Measurements from ENCODE around the gene ACO2. TPM values are rescaled to one million over a fixed set of nuclear protein-coding genes. Genes with fewer than 3 reads are reported as not detected.

ACO2 gene
- total RNA-seq, 1 experiment from 2014 or later, result 90.5 TPM

GRCh38 chr22:41526226-41526829 lies 57.4 kb downstream of the ACO2 start:
- BruUV-seq (replicated peaks), result no TSS peak
- intact Hi-C loops (cut with micrococcal nuclease; ENCODE audit: unreplicated experiment), result no loop called here
- H3K4me1 ChIP-seq, result no peaks in the 10 kb centered on the region
- Mint-ChIP-seq H3K27ac (ENCODE audit: unreplicated experiment) (peak overlapping the region; percentile 10), H3K4me1 (ENCODE audit: low read depth, unreplicated experiment) (peaks cover 7% of the 10 kb centered on the region), H3K36me3 (ENCODE audit: insufficient read depth, unreplicated experiment) (peaks cover 99% of the 10 kb centered on the region), H3K9me3 (ENCODE audit: unreplicated experiment) (no peaks in the 10 kb centered on the region), H3K27me3 (ENCODE audit: insufficient read depth, unreplicated experiment) (no peaks in the 10 kb centered on the region), H3K4me3 (ENCODE audit: unreplicated experiment) (no peak overlapping the region)
- no peak overlapping the region for H3K4me3 ChIP-seq (ENCODE audit: low read depth, low read length)
- ChIA-PET CTCF (interaction anchor here (0.7 to 2.0 kb wide), 8 partner anchors 9 to 240 kb away, joined by 3 to 14 read pairs (median 4); partner anchors contain the start of genes RANGAP1 and TEF), POLR2A (no interaction called here)
- TF ChIP-seq, protein P1, sequence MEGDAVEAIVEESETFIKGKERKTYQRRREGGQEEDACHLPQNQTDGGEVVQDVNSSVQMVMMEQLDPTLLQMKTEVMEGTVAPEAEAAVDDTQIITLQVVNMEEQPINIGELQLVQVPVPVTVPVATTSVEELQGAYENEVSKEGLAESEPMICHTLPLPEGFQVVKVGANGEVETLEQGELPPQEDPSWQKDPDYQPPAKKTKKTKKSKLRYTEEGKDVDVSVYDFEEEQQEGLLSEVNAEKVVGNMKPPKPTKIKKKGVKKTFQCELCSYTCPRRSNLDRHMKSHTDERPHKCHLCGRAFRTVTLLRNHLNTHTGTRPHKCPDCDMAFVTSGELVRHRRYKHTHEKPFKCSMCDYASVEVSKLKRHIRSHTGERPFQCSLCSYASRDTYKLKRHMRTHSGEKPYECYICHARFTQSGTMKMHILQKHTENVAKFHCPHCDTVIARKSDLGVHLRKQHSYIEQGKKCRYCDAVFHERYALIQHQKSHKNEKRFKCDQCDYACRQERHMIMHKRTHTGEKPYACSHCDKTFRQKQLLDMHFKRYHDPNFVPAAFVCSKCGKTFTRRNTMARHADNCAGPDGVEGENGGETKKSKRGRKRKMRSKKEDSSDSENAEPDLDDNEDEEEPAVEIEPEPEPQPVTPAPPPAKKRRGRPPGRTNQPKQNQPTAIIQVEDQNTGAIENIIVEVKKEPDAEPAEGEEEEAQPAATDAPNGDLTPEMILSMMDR (IDR thresholded peaks at IDR 0.05; ENCODE audit: insufficient read depth in 1 of 2, low read depth in 1 of 2, low read length in 1 of 2, severe bottlenecking in 1 of 2, unreplicated experiment in 1 of 2), result no peak
- no peaks in the 10 kb centered on the region for H3K27me3 ChIP-seq (replicated peaks; ENCODE audit: control insufficient read depth, insufficient read depth, low read length)
- DNase-seq, result no peak
- no peaks in the 10 kb centered on the region for H3K9me3 ChIP-seq
- peaks cover 9% of the 10 kb centered on the region for H3K36me3 ChIP-seq (ENCODE audit: control insufficient read depth, insufficient read depth, low read length)

DNA sequence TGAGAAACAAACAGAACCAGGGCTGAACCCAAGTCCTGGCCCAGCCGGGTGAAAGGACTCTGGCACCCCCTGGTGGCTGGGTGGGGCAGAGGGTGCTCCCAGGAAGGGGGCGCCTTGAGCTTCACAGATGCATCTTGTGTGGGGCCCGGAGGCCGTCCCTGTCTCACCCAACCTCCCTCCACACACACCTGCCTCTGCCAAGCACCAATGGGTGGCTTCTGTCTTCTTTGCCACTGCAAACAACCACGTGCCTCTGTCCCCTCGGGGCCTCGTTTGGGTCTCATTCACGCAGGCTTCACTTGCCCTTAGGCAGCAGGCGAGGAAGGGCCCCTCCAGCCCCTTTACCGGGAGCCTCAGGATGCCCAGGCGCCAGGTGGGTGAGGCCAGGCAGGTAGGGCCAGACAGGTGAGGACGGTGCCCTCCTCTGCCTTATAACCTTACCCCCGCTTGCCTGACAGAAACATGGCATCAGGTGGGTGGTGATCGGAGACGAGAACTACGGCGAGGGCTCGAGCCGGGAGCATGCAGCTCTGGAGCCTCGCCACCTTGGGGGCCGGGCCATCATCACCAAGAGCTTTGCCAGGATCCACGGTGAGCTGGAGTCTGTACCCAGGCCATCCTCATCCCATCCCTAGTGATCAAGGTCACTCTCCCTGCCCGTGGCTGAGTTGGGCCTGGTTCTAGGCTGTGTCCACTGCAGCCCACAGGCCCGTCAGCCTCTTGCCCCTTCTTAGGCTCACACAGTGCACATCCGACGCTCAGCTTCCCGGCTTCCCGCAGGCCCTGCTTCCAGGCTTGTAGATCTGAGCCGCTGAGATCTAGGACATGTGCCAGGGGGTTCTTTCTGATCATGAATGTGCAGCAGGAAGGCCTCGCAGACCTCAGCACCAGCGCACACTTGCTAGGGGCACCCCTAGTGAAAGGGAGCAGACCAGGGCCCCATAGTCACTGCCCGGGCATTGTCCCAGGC lies 58.2 kb downstream of the ACO2 start:
- BruUV-seq (replicated peaks), result no TSS peak
- no peaks in the 10 kb centered on the region for H3K4me1 ChIP-seq
- H3K4me3 Mint-ChIP-seq (ENCODE audit: unreplicated experiment), result no peak overlapping the region
- ChIA-PET CTCF (interaction anchor here (0.5 to 2.0 kb wide), 11 partner anchors 9 to 241 kb away, joined by 3 to 14 read pairs (median 3); partner anchors contain the start of genes ACO2, PHF5A, RANGAP1 and TEF), POLR2A (interaction anchor here (0.6 kb wide), 1 partner anchor 93 kb away, joined by 3 read pairs; no protein-coding TSS in a partner anchor)
- peaks cover 7% of the 10 kb centered on the region for H3K4me1 Mint-ChIP-seq (ENCODE audit: low read depth, unreplicated experiment)
- peak overlapping the region; percentile 10 for H3K27ac Mint-ChIP-seq (ENCODE audit: unreplicated experiment)
- peak in 1 of 2 experiments; percentile 74 for DNase-seq
- no peaks in the 10 kb centered on the region for H3K27me3 Mint-ChIP-seq (ENCODE audit: insufficient read depth, unreplicated experiment)
- H3K27me3 ChIP-seq (replicated peaks; ENCODE audit: control insufficient read depth, insufficient read depth, low read length), result no peaks in the 10 kb centered on the region
- TF ChIP-seq, protein P1 (IDR thresholded peaks at IDR 0.05; ENCODE audit: insufficient read depth in 1 of 2, low read depth in 1 of 2, low read length in 1 of 2, severe bottlenecking in 1 of 2, unreplicated experiment in 1 of 2), result peak; percentile 83 to 84
- H3K36me3 ChIP-seq (ENCODE audit: control insufficient read depth, insufficient read depth, low read length), result peaks cover 9% of the 10 kb centered on the region
- intact Hi-C loops (cut with micrococcal nuclease; ENCODE audit: unreplicated experiment), result no loop called here
- no peaks in the 10 kb centered on the region for H3K9me3 ChIP-seq
- H3K36me3 Mint-ChIP-seq (ENCODE audit: insufficient read depth, unreplicated experiment), result peaks cover 96% of the 10 kb centered on the region
- no peaks in the 10 kb centered on the region for H3K9me3 Mint-ChIP-seq (ENCODE audit: unreplicated experiment)
- no peak overlapping the region for H3K4me3 ChIP-seq (ENCODE audit: low read depth, low read length)

DNA sequence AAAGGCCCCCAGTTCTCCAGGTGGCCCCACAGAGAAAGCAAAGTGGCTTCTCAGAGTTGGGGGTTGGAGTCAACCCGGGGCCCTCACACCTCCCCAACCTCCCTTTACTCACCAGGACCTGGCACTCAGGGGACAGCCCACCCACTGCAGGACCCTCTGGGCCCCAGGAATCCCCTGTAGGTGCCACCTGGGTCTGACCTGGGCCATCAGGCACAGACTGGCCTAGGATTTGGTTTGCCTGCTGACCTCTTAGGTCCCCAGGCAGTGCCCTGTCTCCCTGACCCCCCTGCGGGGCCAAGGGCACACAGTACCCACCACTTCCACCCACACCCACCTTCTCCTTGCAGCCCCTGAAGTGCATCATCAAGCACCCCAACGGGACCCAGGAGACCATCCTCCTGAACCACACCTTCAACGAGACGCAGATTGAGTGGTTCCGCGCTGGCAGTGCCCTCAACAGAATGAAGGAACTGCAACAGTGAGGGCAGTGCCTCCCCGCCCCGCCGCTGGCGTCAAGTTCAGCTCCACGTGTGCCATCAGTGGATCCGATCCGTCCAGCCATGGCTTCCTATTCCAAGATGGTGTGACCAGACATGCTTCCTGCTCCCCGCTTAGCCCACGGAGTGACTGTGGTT lies 59.3 kb downstream of the ACO2 start:
- Mint-ChIP-seq H3K4me1 (ENCODE audit: low read depth, unreplicated experiment) (peaks cover 7% of the 10 kb centered on the region), H3K27me3 (ENCODE audit: insufficient read depth, unreplicated experiment) (no peaks in the 10 kb centered on the region), H3K36me3 (ENCODE audit: insufficient read depth, unreplicated experiment) (peaks cover 96% of the 10 kb centered on the region), H3K27ac (ENCODE audit: unreplicated experiment) (peak overlapping the region; percentile 33), H3K9me3 (ENCODE audit: unreplicated experiment) (no peaks in the 10 kb centered on the region), H3K4me3 (ENCODE audit: unreplicated experiment) (no peak overlapping the region)
- no peak overlapping the region for H3K4me3 ChIP-seq (ENCODE audit: low read depth, low read length)
- ChIA-PET POLR2A (interaction anchor here (0.5 to 0.6 kb wide), 2 partner anchors 48 to 92 kb away, joined by 3 to 4 read pairs; no protein-coding TSS in a partner anchor), CTCF (interaction anchor here (1.9 kb wide), 2 partner anchors 10 to 147 kb away, joined by 4 to 6 read pairs; partner anchors contain the start of gene TEF)
- H3K4me1 ChIP-seq, result no peaks in the 10 kb centered on the region
- TF ChIP-seq, protein P1 (IDR thresholded peaks at IDR 0.05; ENCODE audit: insufficient read depth in 1 of 2, low read depth in 1 of 2, low read length in 1 of 2, severe bottlenecking in 1 of 2, unreplicated experiment in 1 of 2), result no peak
- DNase-seq, result no peak
- no peaks in the 10 kb centered on the region for H3K9me3 ChIP-seq
- H3K36me3 ChIP-seq (ENCODE audit: control insufficient read depth, insufficient read depth, low read length), result peaks cover 9% of the 10 kb centered on the region
- intact Hi-C loops (cut with micrococcal nuclease; ENCODE audit: unreplicated experiment), result no loop called here
- TSS peak; percentile 61 for BruUV-seq (replicated peaks)
- H3K27me3 ChIP-seq (replicated peaks; ENCODE audit: control insufficient read depth, insufficient read depth, low read length), result no peaks in the 10 kb centered on the region
